WTC11 (cell line): ENCODE data around the gene SLAMF1. TPM values are rescaled to one million over a fixed set of nuclear protein-coding genes. Genes with fewer than 3 reads are reported as not detected.

Experiments
- ATAC-seq: fragments of 200-7000 bp; cut with Tn5 transposase; 2 replicates; pipeline ENCODE4 v1.10.0; 2021; ENCODE audit warnings: mild to moderate bottlenecking, moderate library complexity
- CTCF ChIA-PET: fragments of 300-600 bp; sonication (Branson Sonifier 250); formaldehyde crosslinking; loops from one replicate; lab custom pipeline; 2021; ENCODE audit warnings: antibody characterized with exemption; lab: Charles Lee
- POLR2A ChIA-PET: fragments of 350-600 bp; sonication (Branson Sonifier 250); formaldehyde crosslinking; loops from one replicate; lab custom pipeline; 2021; ENCODE audit warnings: antibody characterized with exemption; lab: Charles Lee
- DNase-seq: peaks from one replicate; pipeline ENCODE4 v3.0.0; 2021; ENCODE audit warnings: low spot score
- H3K27ac Mint-ChIP-seq: 2 replicates; pipeline ENCODE4 v1.8.0; 2021; ENCODE audit warnings: mixed read lengths
- H3K27me3 Mint-ChIP-seq: 2 replicates; pipeline ENCODE4 v1.8.0; 2021; ENCODE audit warnings: low read depth, mild to moderate bottlenecking, moderate library complexity, mixed read lengths
- H3K36me3 Mint-ChIP-seq: 2 replicates; pipeline ENCODE4 v1.8.0; 2021; ENCODE audit warnings: mixed read lengths
- H3K4me1 Mint-ChIP-seq: 2 replicates; pipeline ENCODE4 v1.8.0; 2022; ENCODE audit warnings: mixed read lengths
- H3K4me3 Mint-ChIP-seq: 2 replicates; pipeline ENCODE4 v1.8.0; 2021; ENCODE audit warnings: mild to moderate bottlenecking, moderate library complexity, mixed read lengths
- H3K9me3 Mint-ChIP-seq: 2 replicates; pipeline ENCODE4 v1.8.0; 2021; ENCODE audit warnings: mixed read lengths
- AFF4 ChIP-seq: sonication (generic); formaldehyde crosslinking; IDR thresholded peaks from 2 replicates; pipeline ENCODE4 v1.8.1; 2023; ENCODE audit warnings: mild to moderate bottlenecking, missing genetic modification reagents, borderline replicate concordance
- AR ChIP-seq: fragments of 250-450 bp; sonication (Bioruptor Pico); IDR thresholded peaks from 2 replicates; pipeline ENCODE4 v1.9.0; 2021; ENCODE audit warnings: mild to moderate bottlenecking
- ARID4B ChIP-seq: sonication (generic); formaldehyde crosslinking; IDR thresholded peaks from 2 replicates; pipeline ENCODE4 v1.8.0; 2023; ENCODE audit warnings: missing genetic modification reagents, mild to moderate bottlenecking, borderline replicate concordance
- ATF2 ChIP-seq: sonication (generic); formaldehyde crosslinking; IDR thresholded peaks from 2 replicates; pipeline ENCODE4 v1.8.1; 2022; ENCODE audit warnings: low read depth, missing genetic modification reagents, borderline replicate concordance
- CDX4 ChIP-seq: fragments of 250-450 bp; sonication (Bioruptor Pico); IDR thresholded peaks from 2 replicates; pipeline ENCODE4 v1.9.0; 2021; ENCODE audit warnings: moderate library complexity, mild to moderate bottlenecking, inconsistent platforms, borderline replicate concordance
- CTCF ChIP-seq: fragments of 200-600 bp; IDR thresholded peaks from 2 replicates; pipeline ENCODE4 v1.8.0; 2022; ENCODE audit warnings: antibody characterized with exemption
- EMX1 ChIP-seq: fragments of 250-450 bp; sonication (Bioruptor Pico); IDR thresholded peaks from 2 replicates; pipeline ENCODE4 v1.8.0; 2021; ENCODE audit warnings: mild to moderate bottlenecking
- ERG ChIP-seq: fragments of 250-450 bp; sonication (Bioruptor Pico); IDR thresholded peaks from 2 replicates; pipeline ENCODE4 v1.8.0; 2021; ENCODE audit warnings: mild to moderate bottlenecking
- ESRRA ChIP-seq: sonication (generic); formaldehyde crosslinking; IDR thresholded peaks from 2 replicates; pipeline ENCODE4 v1.8.1; 2022; ENCODE audit warnings: mild to moderate bottlenecking, missing genetic modification reagents, borderline replicate concordance
- ETV6 ChIP-seq: sonication (generic); formaldehyde crosslinking; IDR thresholded peaks from 2 replicates; pipeline ENCODE4 v1.8.1; 2022; ENCODE audit warnings: mild to moderate bottlenecking, missing genetic modification reagents
- FOXP1 ChIP-seq: sonication (generic); formaldehyde crosslinking; IDR thresholded peaks from 2 replicates; pipeline ENCODE4 v1.8.0; 2022; ENCODE audit warnings: missing genetic modification reagents, mild to moderate bottlenecking, moderate library complexity, borderline replicate concordance
- MAX ChIP-seq: sonication (generic); formaldehyde crosslinking; IDR thresholded peaks from 2 replicates; pipeline ENCODE4 v1.8.0; 2022; ENCODE audit warnings: mild to moderate bottlenecking, missing genetic modification reagents
- SP1 ChIP-seq: sonication (generic); formaldehyde crosslinking; conservative IDR thresholded peaks from 2 replicates; pipeline ENCODE4 v1.8.1; 2022; ENCODE audit warnings: missing genetic modification reagents
- ZNF138 ChIP-seq: sonication (generic); formaldehyde crosslinking; conservative IDR thresholded peaks from 2 replicates; pipeline ENCODE4 v1.8.1; 2022; ENCODE audit warnings: mild to moderate bottlenecking, moderate library complexity, missing genetic modification reagents
- ZNF671 ChIP-seq: fragments of 250-450 bp; sonication (Bioruptor Pico); IDR thresholded peaks from 2 replicates; pipeline ENCODE4 v1.8.0; 2021; ENCODE audit warnings: mild to moderate bottlenecking
- total RNA-seq: library from RNA; stranded (reverse); gene quantifications from 3 replicates; pipeline ENCODE4 v1.2.3, GENCODE V29; 2021

Gene SLAMF1
- total RNA-seq, 1 experiment from 2014 or later, result 0.15 TPM

- Mint-ChIP-seq H3K4me3 (no peak overlapping the region), H3K27ac (no peak overlapping the region), H3K4me1 (peaks cover 8% of the 10 kb centered on the region)
- POLR2A ChIA-PET, result interaction anchor here (1.0 kb wide), 1 partner anchor 308 kb away, joined by 3 read pairs; no protein-coding TSS in a partner anchor
- ATAC-seq, result no peak
- TF ChIP-seq FOXP1 (CRISPR knock-in tag) (no peak), ATF2 (CRISPR knock-in tag) (no peak), SP1 (CRISPR knock-in tag) (no peak)
- TF ChIP-seq, all 79 proteins: peak for 0
- H3K27me3 Mint-ChIP-seq, result no peaks in the 10 kb centered on the region; the same call in 1 of the 2 replicates
- DNase-seq, result no peak
- CTCF ChIA-PET, result interaction anchor here (0.6 to 2.9 kb wide), 32 partner anchors 9 to 332 kb away, joined by 3 to 26 read pairs (median 5); partner anchors contain the start of genes ITLN1 and ITLN2
- H3K9me3 Mint-ChIP-seq, result peaks cover 21% of the 10 kb centered on the region
- H3K36me3 Mint-ChIP-seq, result peaks cover 34% of the 10 kb centered on the region
These were observed 35.0 kb upstream of the SLAMF1 start for GRCh38 chr1:160681891-160682140.

GRCh38 chr1:160681066-160681890 is 34.4 kb upstream of the SLAMF1 start:
- DNase-seq (peak; percentile 93), ATAC-seq (peak; percentile 100)
- POLR2A ChIA-PET, result interaction anchor here (1.0 kb wide), 1 partner anchor 309 kb away, joined by 3 read pairs; no protein-coding TSS in a partner anchor
- Mint-ChIP-seq H3K4me3 (no peak overlapping the region), H3K27ac (no peak overlapping the region), H3K9me3 (peaks cover 16% of the 10 kb centered on the region), H3K27me3 (no peaks in the 10 kb centered on the region; the same call in 1 of the 2 replicates), H3K4me1 (peaks cover 9% of the 10 kb centered on the region), H3K36me3 (peaks cover 29% of the 10 kb centered on the region)
- CTCF ChIA-PET, result interaction anchor here (0.6 to 2.9 kb wide), 47 partner anchors 9 to 452 kb away, joined by 3 to 26 read pairs (median 4); partner anchors contain the start of genes DEDD, ITLN1, ITLN2 and NIT1
- TF ChIP-seq CTCF, result peak; percentile 86
- no peak for TF ChIP-seq MAX (CRISPR knock-in tag)
- no peak for TF ChIP-seq AR
- TF ChIP-seq CDX4 (CRISPR knock-in tag), result no peak
- TF ChIP-seq AFF4 (CRISPR knock-in tag), result no peak
- no peak for TF ChIP-seq ESRRA (CRISPR knock-in tag)
- no peak for TF ChIP-seq ZNF671 (CRISPR knock-in tag)
- no peak for TF ChIP-seq EMX1 (CRISPR knock-in tag)
- no peak; the same call in 1 of the 2 replicates for TF ChIP-seq ETV6
- TF ChIP-seq ZNF138, result no peak
- peak; percentile 56; the same call in 1 of the 2 replicates for TF ChIP-seq ERG (CRISPR knock-in tag)
- TF ChIP-seq ARID4B, result no peak
